ENCODE data around the gene SLC39A7. TPM values are rescaled to one million over a fixed set of nuclear protein-coding genes. Genes with fewer than 3 reads are reported as not detected.

SLC39A7 gene
- polyA plus RNA-seq, 1 donor (not counting 4 experiments of a cell fraction or from before 2014, with no cell fraction given) = 54.0 TPM

- H3K9me1 ChIP-seq (ENCODE audit: control insufficient read depth, extremely low read depth, insufficient read depth, low read length) = no peaks in the 10 kb centered on the region
- no peak for TF ChIP-seq EZH2 (IDR thresholded peaks at IDR 0.05; ENCODE audit: low read length)
- no peak for TF ChIP-seq CTCF (optimal IDR thresholded peaks at IDR 0.05 in 1 of 3, IDR thresholded peaks at IDR 0.05 in 1 of 3, conservative IDR thresholded peaks at IDR 0.05 in 1 of 3; ENCODE audit: extremely low read depth in 1 of 3, insufficient read depth in 2 of 3, low read length in 3 of 3)
- H4K20me1 ChIP-seq (ENCODE audit: control insufficient read depth, extremely low read depth, insufficient read depth, low read length) = no peaks in the 10 kb centered on the region
- no peaks in the 10 kb centered on the region for H3K79me2 ChIP-seq (ENCODE audit: control insufficient read depth, insufficient read depth, low read length)
- no peaks in the 10 kb centered on the region for H3K27me3 ChIP-seq (ENCODE audit: control insufficient read depth, extremely low read depth, insufficient read depth, low read length)
- no peak overlapping the region for H3K4me2 ChIP-seq (ENCODE audit: control insufficient read depth, extremely low read depth, insufficient read depth, low read depth, low read length)
- H2AFZ ChIP-seq (ENCODE audit: control insufficient read depth, low read length) = no peak overlapping the region
- H3K27ac ChIP-seq (ENCODE audit: control insufficient read depth, insufficient read depth, low read length) = no peak overlapping the region
- dilution Hi-C loops (cut with MboI; ENCODE audit: extremely low pct_ligation_motif_present, low sequenced_read_pairs) = no loop called here
- H3K9me3 ChIP-seq (ENCODE audit: control insufficient read depth, low read depth, low read length) = no peaks in the 10 kb centered on the region
- DNase-seq (ENCODE audit: low read depth, low spot score) = no peak
- no peak overlapping the region for H3K4me3 ChIP-seq (ENCODE audit: control insufficient read depth in 2 of 3, extremely low read depth in 1 of 3, insufficient read depth in 2 of 3, low read depth in 1 of 3, low read length in 3 of 3)
- no peak for FAIRE-seq
- H3K9ac ChIP-seq (ENCODE audit: control insufficient read depth, extremely low read depth, insufficient read depth, low read length) = no peak overlapping the region
- H3K4me1 ChIP-seq (ENCODE audit: control insufficient read depth, extremely low read depth, insufficient read depth, low read length) = peaks cover 36% of the 10 kb centered on the region
- H3K36me3 ChIP-seq (ENCODE audit: control insufficient read depth in 2 of 2, extremely low read depth in 1 of 2, insufficient read depth in 2 of 2, low read length in 2 of 2) = peaks cover 0 to 14% of the 10 kb centered on the region in 2 experiments
Measured at GRCh38 chr6:33251395-33252012, 50.8 kb downstream of the SLC39A7 start.

- Histone ChIP-seq H3K4me2 (ENCODE audit: control insufficient read depth, extremely low read depth, insufficient read depth, low read depth, low read length) (no peak overlapping the region), H2AFZ (ENCODE audit: control insufficient read depth, low read length) (no peak overlapping the region), H3K4me3 (ENCODE audit: control insufficient read depth in 2 of 3, extremely low read depth in 1 of 3, insufficient read depth in 2 of 3, low read depth in 1 of 3, low read length in 3 of 3) (no peak overlapping the region), H3K9me1 (ENCODE audit: control insufficient read depth, extremely low read depth, insufficient read depth, low read length) (no peaks in the 10 kb centered on the region), H3K27me3 (ENCODE audit: control insufficient read depth, extremely low read depth, insufficient read depth, low read length) (no peaks in the 10 kb centered on the region), H3K4me1 (ENCODE audit: control insufficient read depth, extremely low read depth, insufficient read depth, low read length) (peaks cover 35% of the 10 kb centered on the region), H3K79me2 (ENCODE audit: control insufficient read depth, insufficient read depth, low read length) (no peaks in the 10 kb centered on the region), H3K9ac (ENCODE audit: control insufficient read depth, extremely low read depth, insufficient read depth, low read length) (no peak overlapping the region), H3K36me3 (ENCODE audit: control insufficient read depth in 2 of 2, extremely low read depth in 1 of 2, insufficient read depth in 2 of 2, low read length in 2 of 2) (peaks cover 0 to 14% of the 10 kb centered on the region in 2 experiments), H3K27ac (ENCODE audit: control insufficient read depth, insufficient read depth, low read length) (no peak overlapping the region), H4K20me1 (ENCODE audit: control insufficient read depth, extremely low read depth, insufficient read depth, low read length) (no peaks in the 10 kb centered on the region), H3K9me3 (ENCODE audit: control insufficient read depth, low read depth, low read length) (no peaks in the 10 kb centered on the region)
- no peak for TF ChIP-seq EZH2 (IDR thresholded peaks at IDR 0.05; ENCODE audit: low read length)
- no peak for TF ChIP-seq CTCF (optimal IDR thresholded peaks at IDR 0.05 in 1 of 3, IDR thresholded peaks at IDR 0.05 in 1 of 3, conservative IDR thresholded peaks at IDR 0.05 in 1 of 3; ENCODE audit: extremely low read depth in 1 of 3, insufficient read depth in 2 of 3, low read length in 3 of 3)
- no peak for FAIRE-seq
- DNase-seq (ENCODE audit: low read depth, low spot score) = no peak
- dilution Hi-C loops (cut with MboI; ENCODE audit: extremely low pct_ligation_motif_present, low sequenced_read_pairs) = no loop called here
Measured at GRCh38 chr6:33252759-33253158, 52.1 kb downstream of the SLC39A7 start.

Small RNA genes within 50 kb of the gene (small RNA-seq; reads per million reads assigned to genes)
- 0.07 to 2.3 (median 2.0) reads per million in 3 experiments for gene MIR219A1 (ENCODE audit: insufficient read length in 3 of 3, low read depth in 3 of 3, low replicate concordance in 1 of 3)
- gene RNY4P10 (ENCODE audit: insufficient read length in 3 of 3, low read depth in 3 of 3, low replicate concordance in 1 of 3) = 0 reads per million in 3 experiments

Other genes with a start within 250 kb of the SLC39A7 start
- gene HLA-DMA, start 247.8 kb upstream of the SLC39A7 start, polyA plus RNA-seq = 1.9 to 4.5 TPM (median 2.6 TPM) in 3 replicates
- 82.9 to 171 TPM (median 121 TPM) in 3 replicates for gene BRD2, start 232.3 kb upstream of the SLC39A7 start, polyA plus RNA-seq
- 0.01 TPM in 1 of 3 replicates, not detected in the others for gene HLA-DOA, start 191.3 kb upstream of the SLC39A7 start, polyA plus RNA-seq
- 0.09 to 0.61 TPM in 2 of 3 replicates, not detected in the other for gene HLA-DPA1, start 127.2 kb upstream of the SLC39A7 start, polyA plus RNA-seq
- gene HLA-DPB1, start 124.9 kb upstream of the SLC39A7 start, polyA plus RNA-seq = 0.13 to 0.26 TPM in 2 of 3 replicates, not detected in the other
- gene COL11A2, start 8.4 kb upstream of the SLC39A7 start, polyA plus RNA-seq = 0.06 to 0.18 TPM (median 0.08 TPM) in 3 replicates
- 23.2 to 32.4 TPM (median 25.7 TPM) in 3 replicates for gene RXRB, start 202 bp upstream of the SLC39A7 start, polyA plus RNA-seq
- gene HSD17B8, start 3.8 kb downstream of the SLC39A7 start, polyA plus RNA-seq = 18.6 to 22.1 TPM (median 20.7 TPM) in 3 replicates
- gene RING1, start 7.6 kb downstream of the SLC39A7 start, polyA plus RNA-seq = 20.3 to 28.3 TPM (median 23.0 TPM) in 3 replicates
- 36.2 to 48.7 TPM (median 40.6 TPM) in 3 replicates for gene VPS52, start 71.0 kb downstream of the SLC39A7 start, polyA plus RNA-seq
- 5,669 to 7,560 TPM (median 6,374 TPM) in 3 replicates for gene RPS18, start 71.2 kb downstream of the SLC39A7 start, polyA plus RNA-seq
- gene B3GALT4, start 76.3 kb downstream of the SLC39A7 start, polyA plus RNA-seq = 0.31 to 0.61 TPM (median 0.49 TPM) in 3 replicates
- gene WDR46, start 88.4 kb downstream of the SLC39A7 start, polyA plus RNA-seq = 43.0 to 49.3 TPM (median 45.0 TPM) in 3 replicates
- gene PFDN6, start 88.7 kb downstream of the SLC39A7 start, polyA plus RNA-seq = 68.3 to 106 TPM (median 68.5 TPM) in 3 replicates
- gene RGL2, start 98.1 kb downstream of the SLC39A7 start, polyA plus RNA-seq = 33.6 to 57.3 TPM (median 35.8 TPM) in 3 replicates
- gene TAPBP, start 113.2 kb downstream of the SLC39A7 start, polyA plus RNA-seq = 22.2 to 82.4 TPM (median 25.0 TPM) in 3 replicates
- gene ZBTB22, start 116.9 kb downstream of the SLC39A7 start, polyA plus RNA-seq = 6.0 to 11.4 TPM (median 6.5 TPM) in 3 replicates
- 16.3 to 42.8 TPM (median 23.1 TPM) in 3 replicates for gene DAXX, start 122.1 kb downstream of the SLC39A7 start, polyA plus RNA-seq
- gene KIFC1, start 191.0 kb downstream of the SLC39A7 start, polyA plus RNA-seq = 5.7 to 20.0 TPM (median 17.3 TPM) in 3 replicates
- 15.2 to 17.1 TPM (median 15.8 TPM) in 3 replicates for gene PHF1, start 210.1 kb downstream of the SLC39A7 start, polyA plus RNA-seq
- gene CUTA, start 217.2 kb downstream of the SLC39A7 start, polyA plus RNA-seq = 119 to 246 TPM (median 178 TPM) in 3 replicates
- gene SYNGAP1, start 219.2 kb downstream of the SLC39A7 start, polyA plus RNA-seq = 2.1 to 2.9 TPM (median 2.8 TPM) in 3 replicates